ENCODE measurements around the gene PRR5. TPM values are rescaled to one million over a fixed set of nuclear protein-coding genes. Genes with fewer than 3 reads are reported as not detected.
"Not testable (repeated sequence)": the region's sequence is repeated elsewhere in the genome, so short reads cannot be mapped to it uniquely, and the experiment has no call there.

The PRR5 gene
- 19.7 and 21.6 TPM in 2 replicates for total RNA-seq

GRCh38 chr22:44701824-44702478 lies at the start of gene PRR5:
Gene PRR5 (plus strand): TSS chr22:44702204. CDS start chr22:44702475, 271 bp downstream.
- Mint-ChIP-seq H3K4me1 (ENCODE audit: low read depth) (no peaks in the 10 kb centered on the region), H3K9me3 (no peaks in the 10 kb centered on the region), H3K27me3 (ENCODE audit: insufficient read depth) (peaks cover 6% of the 10 kb centered on the region), H3K4me3 (peak within 1 kb of the TSS; percentile 72), H3K36me3 (ENCODE audit: low read depth) (no peaks in the 10 kb centered on the region), H3K27ac (peak within 1 kb of the TSS; percentile 40)
- intact Hi-C loops (cut with micrococcal nuclease), result loop anchor here (1.0 to 2.0 kb wide), 3 partner anchors 17 to 1515 kb away; partner anchors contain the start of gene TTLL12
- peak; percentile 78 for DNase-seq (ENCODE audit: low spot score)

GRCh38 chr22:44652866-44653265 lies 49.1 kb upstream of the PRR5 start:
- intact Hi-C loops (cut with micrococcal nuclease), result loop anchor here (1.0 kb wide), 1 partner anchor 32 kb away; no protein-coding TSS in a partner anchor
- DNase-seq (ENCODE audit: low spot score); H3K4me3 Mint-ChIP-seq; H3K9me3 Mint-ChIP-seq; H3K36me3 Mint-ChIP-seq (ENCODE audit: low read depth); H3K4me1 Mint-ChIP-seq (ENCODE audit: low read depth); H3K27ac Mint-ChIP-seq: not testable (repeated sequence)
- H3K27me3 Mint-ChIP-seq (ENCODE audit: insufficient read depth), result peaks cover 28% of the 10 kb centered on the region

GRCh38 chr22:44658311-44658953 lies 43.6 kb upstream of the PRR5 start:
- no peak overlapping the region for H3K4me3 Mint-ChIP-seq
- no peak overlapping the region for H3K27ac Mint-ChIP-seq
- intact Hi-C loops (cut with micrococcal nuclease), result no loop called here
- no peaks in the 10 kb centered on the region for H3K9me3 Mint-ChIP-seq
- DNase-seq (ENCODE audit: low spot score), result no peak
- peaks cover 6% of the 10 kb centered on the region for H3K27me3 Mint-ChIP-seq (ENCODE audit: insufficient read depth)
- peaks cover 1% of the 10 kb centered on the region for H3K4me1 Mint-ChIP-seq (ENCODE audit: low read depth)
- no peaks in the 10 kb centered on the region for H3K36me3 Mint-ChIP-seq (ENCODE audit: low read depth)

- Mint-ChIP-seq H3K27ac (no peak overlapping the region), H3K9me3 (no peaks in the 10 kb centered on the region), H3K36me3 (ENCODE audit: low read depth) (no peaks in the 10 kb centered on the region), H3K4me1 (ENCODE audit: low read depth) (peaks cover 8% of the 10 kb centered on the region), H3K4me3 (no peak overlapping the region), H3K27me3 (ENCODE audit: insufficient read depth) (peaks cover 6% of the 10 kb centered on the region)
- DNase-seq (ENCODE audit: low spot score), result no peak
- intact Hi-C loops (cut with micrococcal nuclease), result no loop called here
Observed at GRCh38 chr22:44659140-44659539, 42.9 kb upstream of the PRR5 start.

- peaks cover 18% of the 10 kb centered on the region for H3K4me1 Mint-ChIP-seq (ENCODE audit: low read depth)
- peaks cover 6% of the 10 kb centered on the region for H3K27me3 Mint-ChIP-seq (ENCODE audit: insufficient read depth)
- no peak overlapping the region for H3K27ac Mint-ChIP-seq
- intact Hi-C loops (cut with micrococcal nuclease), result no loop called here
- H3K4me3 Mint-ChIP-seq, result no peak overlapping the region
- no peaks in the 10 kb centered on the region for H3K9me3 Mint-ChIP-seq
- no peaks in the 10 kb centered on the region for H3K36me3 Mint-ChIP-seq (ENCODE audit: low read depth)
- DNase-seq (ENCODE audit: low spot score), result no peak
Observed at GRCh38 chr22:44660051-44660830, 41.8 kb upstream of the PRR5 start.

- Mint-ChIP-seq H3K27ac (no peak overlapping the region), H3K9me3 (no peaks in the 10 kb centered on the region), H3K4me1 (ENCODE audit: low read depth) (peaks cover 27% of the 10 kb centered on the region), H3K4me3 (no peak overlapping the region), H3K27me3 (ENCODE audit: insufficient read depth) (peaks cover 3% of the 10 kb centered on the region), H3K36me3 (ENCODE audit: low read depth) (no peaks in the 10 kb centered on the region)
- intact Hi-C loops (cut with micrococcal nuclease), result no loop called here
- no peak for DNase-seq (ENCODE audit: low spot score)
Observed at GRCh38 chr22:44661070-44661469, 40.9 kb upstream of the PRR5 start.

- H3K4me3 Mint-ChIP-seq, result no peak overlapping the region
- H3K27ac Mint-ChIP-seq, result no peak overlapping the region
- intact Hi-C loops (cut with micrococcal nuclease), result no loop called here
- peaks cover 3% of the 10 kb centered on the region for H3K27me3 Mint-ChIP-seq (ENCODE audit: insufficient read depth)
- H3K9me3 Mint-ChIP-seq, result no peaks in the 10 kb centered on the region
- peaks cover 32% of the 10 kb centered on the region for H3K4me1 Mint-ChIP-seq (ENCODE audit: low read depth)
- DNase-seq (ENCODE audit: low spot score), result no peak
- no peaks in the 10 kb centered on the region for H3K36me3 Mint-ChIP-seq (ENCODE audit: low read depth)
Observed at GRCh38 chr22:44661659-44662569, 40.1 kb upstream of the PRR5 start.

GRCh38 chr22:44663256-44663999 lies 38.6 kb upstream of the PRR5 start:
- Mint-ChIP-seq H3K4me1 (ENCODE audit: low read depth) (peaks cover 43% of the 10 kb centered on the region), H3K36me3 (ENCODE audit: low read depth) (peaks cover 2% of the 10 kb centered on the region), H3K27me3 (ENCODE audit: insufficient read depth) (peaks cover 9% of the 10 kb centered on the region), H3K9me3 (no peaks in the 10 kb centered on the region), H3K4me3 (no peak overlapping the region), H3K27ac (no peak overlapping the region)
- no peak for DNase-seq (ENCODE audit: low spot score)
- intact Hi-C loops (cut with micrococcal nuclease), result no loop called here

- H3K4me1 Mint-ChIP-seq (ENCODE audit: low read depth), result peaks cover 43% of the 10 kb centered on the region
- intact Hi-C loops (cut with micrococcal nuclease), result no loop called here
- H3K36me3 Mint-ChIP-seq (ENCODE audit: low read depth), result peaks cover 2% of the 10 kb centered on the region
- DNase-seq (ENCODE audit: low spot score), result peak; percentile 41
- H3K27ac Mint-ChIP-seq, result no peak overlapping the region
- peaks cover 9% of the 10 kb centered on the region for H3K27me3 Mint-ChIP-seq (ENCODE audit: insufficient read depth)
- no peaks in the 10 kb centered on the region for H3K9me3 Mint-ChIP-seq
- no peak overlapping the region for H3K4me3 Mint-ChIP-seq
Observed at GRCh38 chr22:44664149-44664548, 37.9 kb upstream of the PRR5 start.

- Mint-ChIP-seq H3K27ac (no peak overlapping the region), H3K9me3 (no peaks in the 10 kb centered on the region), H3K27me3 (ENCODE audit: insufficient read depth) (peaks cover 9% of the 10 kb centered on the region), H3K36me3 (ENCODE audit: low read depth) (peaks cover 2% of the 10 kb centered on the region), H3K4me3 (no peak overlapping the region), H3K4me1 (ENCODE audit: low read depth) (peaks cover 43% of the 10 kb centered on the region)
- no peak for DNase-seq (ENCODE audit: low spot score)
- intact Hi-C loops (cut with micrococcal nuclease), result no loop called here
Observed at GRCh38 chr22:44665115-44665514, 36.9 kb upstream of the PRR5 start.

- H3K4me1 Mint-ChIP-seq (ENCODE audit: low read depth), result peaks cover 48% of the 10 kb centered on the region
- H3K36me3 Mint-ChIP-seq (ENCODE audit: low read depth), result peaks cover 2% of the 10 kb centered on the region
- H3K4me3 Mint-ChIP-seq, result no peak overlapping the region
- no peaks in the 10 kb centered on the region for H3K9me3 Mint-ChIP-seq
- no peak overlapping the region for H3K27ac Mint-ChIP-seq
- intact Hi-C loops (cut with micrococcal nuclease), result no loop called here
- DNase-seq (ENCODE audit: low spot score), result no peak
- peaks cover 15% of the 10 kb centered on the region for H3K27me3 Mint-ChIP-seq (ENCODE audit: insufficient read depth)
Observed at GRCh38 chr22:44666207-44666585, 35.8 kb upstream of the PRR5 start.

- Mint-ChIP-seq H3K4me1 (ENCODE audit: low read depth) (peaks cover 58% of the 10 kb centered on the region), H3K27ac (peak overlapping the region; percentile 85), H3K36me3 (ENCODE audit: low read depth) (peaks cover 2% of the 10 kb centered on the region), H3K9me3 (no peaks in the 10 kb centered on the region), H3K27me3 (ENCODE audit: insufficient read depth) (peaks cover 14% of the 10 kb centered on the region), H3K4me3 (peak overlapping the region; percentile 83)
- intact Hi-C loops (cut with micrococcal nuclease), result no loop called here
- no peak for DNase-seq (ENCODE audit: low spot score)
Observed at GRCh38 chr22:44667276-44667675, 34.7 kb upstream of the PRR5 start.
